Stimulated activated CD8-positive, alpha-beta memory T cell treated with anti-CD3 and anti-CD28 coated beads, Interleukin-4, amount 100 ng/mL, for 24 hours (primary cell): ENCODE results near the gene DAND5.

Source experiments
- DNase-seq: peaks from one replicate; pipeline ENCODE4 v3.0.0-alpha.2; 2020; ENCODE audit warnings: low read depth

DAND5 gene

DNA sequence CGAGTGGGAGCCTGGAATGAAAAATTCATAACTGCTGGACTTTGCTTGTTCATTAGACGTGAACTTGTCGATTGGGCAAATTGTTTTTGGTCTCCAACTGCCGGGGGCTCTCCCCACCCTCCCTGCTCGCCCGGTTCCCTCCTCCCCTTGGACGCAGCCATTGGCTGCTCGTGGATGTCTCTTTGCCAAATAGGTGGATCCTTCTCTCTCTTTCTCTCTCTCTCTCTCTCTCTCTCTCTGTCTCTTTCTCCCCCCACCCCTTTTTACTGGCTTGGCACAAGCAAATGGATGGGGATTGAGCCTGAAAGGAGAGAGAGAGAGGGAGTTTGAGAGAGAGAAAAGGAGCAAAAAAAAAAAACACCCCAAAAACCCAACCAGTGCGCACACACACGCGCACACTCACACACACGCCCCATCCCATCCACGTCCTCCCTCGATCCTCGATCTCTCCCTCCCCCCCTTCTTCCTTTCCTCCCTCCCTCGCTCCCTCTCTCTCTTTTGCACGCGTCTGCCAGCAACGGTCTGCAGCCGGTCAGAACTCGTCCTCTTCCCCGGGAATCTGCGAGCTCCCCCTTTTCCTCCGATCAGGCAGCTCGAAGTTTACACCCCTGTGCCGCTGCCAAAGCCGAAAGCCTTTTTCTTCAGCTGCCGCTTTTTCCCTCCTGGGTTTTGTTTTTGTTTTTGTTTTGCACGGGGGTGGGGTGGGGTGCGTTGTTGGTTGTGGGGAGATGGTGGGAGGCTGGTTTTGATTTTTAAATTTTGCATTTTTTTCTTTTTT lies 53.7 kb downstream of the DAND5 start:
- DNase-seq = no peak

DNA sequence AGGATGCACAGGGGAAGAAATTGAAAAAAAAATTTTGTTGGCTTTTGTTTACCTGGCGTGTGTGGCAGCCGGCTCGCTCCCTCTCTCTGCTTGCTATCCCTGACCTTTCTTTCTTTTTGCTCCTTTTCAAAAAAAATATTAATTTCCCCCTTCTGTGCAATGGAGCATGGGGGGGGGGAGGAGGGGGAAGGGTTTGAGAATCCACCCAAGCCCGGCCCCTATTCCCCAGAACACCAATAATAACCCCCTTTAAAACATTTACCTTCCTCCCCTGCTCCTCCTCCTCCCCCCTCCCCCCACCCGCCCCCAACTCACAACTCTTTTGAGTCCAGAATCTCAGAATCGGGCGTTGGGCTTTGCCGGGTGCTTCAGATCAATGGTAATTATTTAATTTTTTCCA lies 54.3 kb downstream of the DAND5 start:
- DNase-seq = no peak
